H9 (cell line): ENCODE data around the gene LACRT. TPM values are rescaled to one million over a fixed set of nuclear protein-coding genes. Genes with fewer than 3 reads are reported as not detected.

Experiments
- DNase-seq: peaks from one replicate; pipeline ENCODE4 v3.0.0-alpha.2; 2017
- H2AFZ ChIP-seq: one replicate; pipeline ENCODE4 v1.6.1; 2013; ENCODE audit warnings: mild to moderate bottlenecking, low read length, control low read depth, moderate library complexity
- H2AK5ac ChIP-seq: 2 replicates; pipeline ENCODE4 v1.6.1; 2013; ENCODE audit warnings: low read length, control low read depth, mixed read lengths; ENCODE audit not compliant: insufficient read length
- H2BK120ac ChIP-seq: one replicate; pipeline ENCODE4 v1.6.1; 2013; ENCODE audit warnings: low read depth, mild to moderate bottlenecking, low read length, control low read depth, inconsistent platforms; ENCODE audit not compliant: poor library complexity, severe bottlenecking
- H2BK12ac ChIP-seq: 2 replicates; pipeline ENCODE4 v1.6.1; 2013; ENCODE audit warnings: low read length, control low read depth, mixed read lengths, low read depth; ENCODE audit not compliant: insufficient read length
- H2BK15ac ChIP-seq: 2 replicates; pipeline ENCODE4 v1.6.1; 2013; ENCODE audit warnings: low read depth, low read length, control low read depth
- H2BK20ac ChIP-seq: one replicate; pipeline ENCODE4 v1.6.1; 2013; ENCODE audit warnings: low read depth, mild to moderate bottlenecking, low read length, control low read depth, inconsistent platforms; ENCODE audit not compliant: poor library complexity, severe bottlenecking
- H2BK5ac ChIP-seq: 2 replicates; pipeline ENCODE4 v1.6.1; 2013; ENCODE audit warnings: low read length, control low read depth, mixed read lengths; ENCODE audit not compliant: insufficient read length
- H3K14ac ChIP-seq: 2 replicates; pipeline ENCODE4 v1.6.1; 2013; ENCODE audit warnings: low read length, control low read depth; ENCODE audit not compliant: insufficient read depth
- H3K18ac ChIP-seq: 2 replicates; pipeline ENCODE4 v1.6.1; 2013; ENCODE audit warnings: low read depth, mild to moderate bottlenecking, mixed read lengths, low read length, control low read depth; ENCODE audit not compliant: insufficient read length
- H3K23ac ChIP-seq: 2 replicates; pipeline ENCODE4 v1.6.1; 2013; ENCODE audit warnings: low read length, control low read depth, mixed read lengths, low read depth; ENCODE audit not compliant: insufficient read length
- H3K23me2 ChIP-seq: 2 replicates; pipeline ENCODE4 v1.6.1; 2013; ENCODE audit warnings: low read depth, mild to moderate bottlenecking, mixed read lengths, low read length, control low read depth; ENCODE audit not compliant: insufficient read length, poor library complexity, severe bottlenecking
- H3K27ac ChIP-seq: 2 replicates; pipeline ENCODE4 v1.5.1; 2013; ENCODE audit warnings: low read length, control low read depth, mixed read lengths, low read depth; ENCODE audit not compliant: insufficient read length
- H3K27me3 ChIP-seq: 2 replicates; pipeline ENCODE4 v1.6.1; 2013; ENCODE audit warnings: low read length, control low read depth, inconsistent platforms; ENCODE audit not compliant: insufficient read depth
- H3K4ac ChIP-seq: 2 replicates; pipeline ENCODE4 v1.6.1; 2013; ENCODE audit warnings: low read depth, mild to moderate bottlenecking, control low read depth, inconsistent platforms, low read length, moderate library complexity
- H3K4me1 ChIP-seq: 2 replicates; pipeline ENCODE4 v1.6.1; 2013; ENCODE audit warnings: low read length, control low read depth, inconsistent platforms; ENCODE audit not compliant: insufficient read depth
- H3K4me2 ChIP-seq: 2 replicates; pipeline ENCODE4 v1.6.1; 2013; ENCODE audit warnings: low read length, control low read depth, mixed read lengths; ENCODE audit not compliant: insufficient read length, insufficient read depth
- H3K56ac ChIP-seq: 2 replicates; pipeline ENCODE4 v1.6.1; 2013; ENCODE audit warnings: low read depth, mild to moderate bottlenecking, mixed read lengths, low read length, control low read depth; ENCODE audit not compliant: insufficient read length
- H3K79me1 ChIP-seq: 2 replicates; pipeline ENCODE4 v1.6.1; 2013; ENCODE audit warnings: low read depth, mild to moderate bottlenecking, moderate library complexity, low read length, control low read depth, inconsistent platforms; ENCODE audit not compliant: insufficient read depth, poor library complexity, severe bottlenecking
- H3K79me2 ChIP-seq: 2 replicates; pipeline ENCODE4 v1.6.1; 2013; ENCODE audit warnings: low read length, control low read depth, inconsistent platforms; ENCODE audit not compliant: insufficient read depth
- H3K9ac ChIP-seq: 2 replicates; pipeline ENCODE4 v1.6.1; 2013; ENCODE audit warnings: low read length, control low read depth, mixed read lengths; ENCODE audit not compliant: insufficient read length; ENCODE audit errors: extremely low read depth
- H3K9me3 ChIP-seq: one replicate; pipeline ENCODE4 v1.6.1; 2013; ENCODE audit warnings: low read depth, low read length, inconsistent platforms; ENCODE audit not compliant: control insufficient read depth
- H3T11ph ChIP-seq: one replicate; pipeline ENCODE4 v1.6.1; 2013; ENCODE audit warnings: mild to moderate bottlenecking, low read length, control low read depth, inconsistent platforms
- H4K20me1 ChIP-seq: one replicate; pipeline ENCODE4 v1.6.1; 2013; ENCODE audit not compliant: control insufficient read depth, insufficient read length, insufficient read depth
- H4K5ac ChIP-seq: 2 replicates; pipeline ENCODE4 v1.6.1; 2013; ENCODE audit warnings: low read depth, mild to moderate bottlenecking, mixed read lengths, low read length, control low read depth; ENCODE audit not compliant: insufficient read length
- H4K8ac ChIP-seq: replicated peaks from 2 replicates; pipeline ENCODE4 v1.6.1; 2013; ENCODE audit warnings: low read length, control low read depth, mixed read lengths, low read depth; ENCODE audit not compliant: insufficient read length
- H4K91ac ChIP-seq: 2 replicates; pipeline ENCODE4 v1.6.1; 2013; ENCODE audit warnings: low read depth, mild to moderate bottlenecking, moderate library complexity, mixed read lengths, low read length, control low read depth; ENCODE audit not compliant: insufficient read length
- H3K27ac Mint-ChIP-seq, 3 experiments: 2 replicates in 2 of 3; 3 replicates in 1 of 3; pipeline ENCODE4 v1.8.0; 2020 to 2021; ENCODE audit warnings: mixed read lengths in 3 of 3, mild to moderate bottlenecking in 1 of 3, moderate library complexity in 1 of 3
- H3K27me3 Mint-ChIP-seq: 2 replicates; pipeline ENCODE4 v1.8.0; 2021; ENCODE audit warnings: low read depth, mild to moderate bottlenecking, moderate library complexity, mixed read lengths
- H3K36me3 Mint-ChIP-seq, 3 experiments: 2 replicates in 2 of 3; 3 replicates in 1 of 3; pipeline ENCODE4 v1.8.0; 2020 to 2021; ENCODE audit warnings: low read depth in 3 of 3, mixed read lengths in 3 of 3; ENCODE audit not compliant: insufficient read depth in 1 of 3
- H3K4me1 Mint-ChIP-seq, 2 experiments: 2 replicates each; pipeline ENCODE4 v1.8.0; 2020; ENCODE audit warnings: mixed read lengths in 2 of 2
- H3K4me3 Mint-ChIP-seq, 2 experiments: 2 replicates in 1 of 2; 3 replicates in 1 of 2; pipeline ENCODE4 v1.8.0; 2020 to 2021; ENCODE audit warnings: mild to moderate bottlenecking in 2 of 2, mixed read lengths in 2 of 2, moderate library complexity in 1 of 2
- H3K9me3 Mint-ChIP-seq, 2 experiments: 2 replicates in 1 of 2; 3 replicates in 1 of 2; pipeline ENCODE4 v1.8.0; 2020; ENCODE audit warnings: mild to moderate bottlenecking in 2 of 2, mixed read lengths in 2 of 2, moderate library complexity in 1 of 2
- CTCF ChIP-seq: fragments of 200-600 bp; sonication (generic); conservative IDR thresholded peaks from 3 replicates; pipeline ENCODE4 v1.8.0; 2021; ENCODE audit warnings: antibody characterized with exemption, mild to moderate bottlenecking
- WGBS: extraction: QIAGEN DNeasy Blood & Tissue Kit; methylation state at CpG from one replicate; pipeline ENCODE4 v1.1.7; 2013; ENCODE audit warnings: missing lambda C conversion rate, low lambda C conversion rate, mixed read lengths; ENCODE audit not compliant: insufficient read length; ENCODE audit errors: extremely low coverage; 5-methylcytosine and 5-hydroxymethylcytosine counted together
- total RNA-seq: library from RNA; stranded (reverse); gene quantifications from 2 replicates; pipeline ENCODE4 v1.2.1, GENCODE V29; 2021

LACRT gene
- total RNA-seq, 1 experiment from 2014 or later: not detected

- H3K4me1 Mint-ChIP-seq: no peaks in the 10 kb centered on the region
- H3K4me2 ChIP-seq: no peak overlapping the region
- no peak overlapping the region for H3K14ac ChIP-seq
- no CpG with 5 or more reads among the region's 2 CpGs for WGBS
- H3K18ac ChIP-seq: no peak overlapping the region
- no peaks in the 10 kb centered on the region for H3K23me2 ChIP-seq
- no peak overlapping the region for H3T11ph ChIP-seq
- TF ChIP-seq CTCF: no peak
- peaks cover 21% of the 10 kb centered on the region; the same call in 1 of the 2 replicates for H3K27me3 ChIP-seq
- H3K9me3 Mint-ChIP-seq: no peaks in the 10 kb centered on the region; a peak in 1 of 5 replicates
- no peaks in the 10 kb centered on the region for H4K20me1 ChIP-seq
- no peak overlapping the region for H2BK5ac ChIP-seq
- no peak overlapping the region for H3K27ac ChIP-seq
- peak; percentile 19 for DNase-seq
- H3K36me3 Mint-ChIP-seq: no peaks in the 10 kb centered on the region; a peak in 1 of 7 replicates
- no peaks in the 10 kb centered on the region for H3K79me1 ChIP-seq
- H2BK20ac ChIP-seq: no peak overlapping the region
- H2BK12ac ChIP-seq: no peak overlapping the region
- no peak overlapping the region for H3K9ac ChIP-seq
- H3K9me3 ChIP-seq: no peaks in the 10 kb centered on the region
- H2AFZ ChIP-seq: no peak overlapping the region
- H3K4me1 ChIP-seq: no peaks in the 10 kb centered on the region
- no peak overlapping the region for H3K4ac ChIP-seq
- no peak overlapping the region for H4K5ac ChIP-seq
- no peak overlapping the region for H2AK5ac ChIP-seq
- H3K27ac Mint-ChIP-seq: no peak overlapping the region
- H2BK15ac ChIP-seq: no peak overlapping the region
- H3K56ac ChIP-seq: no peak overlapping the region
- no peak overlapping the region for H3K23ac ChIP-seq
- H3K79me2 ChIP-seq: no peaks in the 10 kb centered on the region
- peaks cover 83% of the 10 kb centered on the region for H3K27me3 Mint-ChIP-seq
- no peak overlapping the region for H4K8ac ChIP-seq
- H2BK120ac ChIP-seq: no peak overlapping the region
- no peak overlapping the region for H3K4me3 Mint-ChIP-seq
- H4K91ac ChIP-seq: no peak overlapping the region
Observed at GRCh38 chr12:54608769-54609168, 25.9 kb downstream of the LACRT start.
